IMR-90 (cell line): ENCODE measurements around the gene STK40. TPM values are rescaled to one million over a fixed set of nuclear protein-coding genes. Genes with fewer than 3 reads are reported as not detected.

Experiments
- ATAC-seq: fragments of 200-7000 bp; cut with Tn5 transposase; 2 replicates; pipeline ENCODE4 v1.9.1; 2020; ENCODE audit warnings: low read depth, mild to moderate bottlenecking, moderate library complexity
- BruUV-seq: library from RNA; stranded (reverse); fragments of 400-500 nt; replicated peaks from 2 replicates; lab custom pipeline; 2021; lab: Mats Ljungman, UMichigan
- CTCF ChIA-PET: fragments of 300-600 bp; formaldehyde crosslinking; extraction: SDS; loops from one replicate; lab custom pipeline; 2021; ENCODE audit warnings: antibody characterized with exemption; lab: Yijun Ruan, JAX
- POLR2A ChIA-PET: fragments of 300-600 bp; sonication (Branson Sonifier 250); formaldehyde crosslinking; loops from one replicate; lab custom pipeline; 2022; ENCODE audit warnings: antibody characterized with exemption; ENCODE audit not compliant: unreplicated experiment; lab: Charles Lee
- DNase-seq: peaks from one replicate; pipeline ENCODE4 v3.0.0; 2013
- H2AFZ ChIP-seq: replicated peaks from 2 replicates; pipeline ENCODE3; 2013; ENCODE audit warnings: low read length, mild to moderate bottlenecking; ENCODE audit not compliant: poor library complexity
- H2AK5ac ChIP-seq: 2 replicates; pipeline ENCODE4 v1.6.1; 2013; ENCODE audit warnings: low read depth, low read length, inconsistent platforms
- H2AK9ac ChIP-seq: replicated peaks from 2 replicates; pipeline ENCODE3; 2013; ENCODE audit warnings: mild to moderate bottlenecking, low read depth, low read length, moderate library complexity; ENCODE audit not compliant: poor library complexity
- H2BK120ac ChIP-seq: 2 replicates; pipeline ENCODE4 v1.6.1; 2013; ENCODE audit warnings: low read depth, low read length, inconsistent platforms
- H2BK15ac ChIP-seq: 3 replicates; pipeline ENCODE4 v1.6.1; 2013; ENCODE audit warnings: low read depth, low read length, inconsistent platforms
- H2BK20ac ChIP-seq: 2 replicates; pipeline ENCODE4 v1.6.1; 2013; ENCODE audit warnings: low read depth, mild to moderate bottlenecking, inconsistent platforms, low read length, moderate library complexity
- H2BK5ac ChIP-seq: 2 replicates; pipeline ENCODE4 v1.6.1; 2013; ENCODE audit warnings: mild to moderate bottlenecking, low read depth, low read length, inconsistent platforms; ENCODE audit not compliant: poor library complexity, severe bottlenecking
- H3K14ac ChIP-seq: replicated peaks from 2 replicates; pipeline ENCODE4 v1.6.1; 2013; ENCODE audit warnings: low read depth, low read length, inconsistent platforms
- H3K18ac ChIP-seq: 2 replicates; pipeline ENCODE4 v1.6.1; 2013; ENCODE audit warnings: low read depth, low read length, control low read depth
- H3K23ac ChIP-seq: 2 replicates; pipeline ENCODE4 v1.6.1; 2013; ENCODE audit warnings: low read depth, low read length, inconsistent platforms
- H3K27ac ChIP-seq: 2 replicates; pipeline ENCODE4 v1.5.1; 2013; ENCODE audit warnings: mild to moderate bottlenecking, control low read depth, low read length; ENCODE audit not compliant: insufficient read depth
- H3K27me3 ChIP-seq: 2 replicates; pipeline ENCODE4 v1.6.1; 2013; ENCODE audit warnings: low read length; ENCODE audit not compliant: control insufficient read depth, insufficient read depth
- H3K36me3 ChIP-seq: 2 replicates; pipeline ENCODE4 v1.6.1; 2013; ENCODE audit warnings: low read length, mixed read lengths; ENCODE audit not compliant: control insufficient read depth, insufficient read depth
- H3K4ac ChIP-seq: 2 replicates; pipeline ENCODE4 v1.6.1; 2013; ENCODE audit warnings: low read depth, low read length, inconsistent platforms
- H3K4me1 ChIP-seq: 2 replicates; pipeline ENCODE4 v1.6.1; 2013; ENCODE audit warnings: low read length, mixed read lengths; ENCODE audit not compliant: control insufficient read depth, insufficient read depth
- H3K4me2 ChIP-seq: 2 replicates; pipeline ENCODE4 v1.6.1; 2013; ENCODE audit warnings: low read depth, mild to moderate bottlenecking, control low read depth, low read length, moderate library complexity
- H3K4me3 ChIP-seq: 2 replicates; pipeline ENCODE4 v1.5.1; 2013; ENCODE audit warnings: low read depth, mild to moderate bottlenecking, control low read depth, low read length, moderate library complexity; ENCODE audit not compliant: insufficient read depth
- H3K56ac ChIP-seq: 2 replicates; pipeline ENCODE4 v1.6.1; 2013; ENCODE audit warnings: low read length, inconsistent platforms; ENCODE audit not compliant: insufficient read depth; ENCODE audit errors: extremely low read depth
- H3K79me1 ChIP-seq, 2 experiments: 2 replicates each; pipeline ENCODE4 v1.6.1; 2013; ENCODE audit warnings: low read length in 2 of 2, inconsistent platforms in 1 of 2, low read depth in 1 of 2
- H3K9ac ChIP-seq: 2 replicates; pipeline ENCODE4 v1.6.1; 2013; ENCODE audit warnings: low read depth, low read length, control low read depth
- H3K9me1 ChIP-seq: 2 replicates; pipeline ENCODE4 v1.6.1; 2013; ENCODE audit warnings: low read length, inconsistent platforms; ENCODE audit not compliant: insufficient read depth
- H3K9me3 ChIP-seq: 2 replicates; pipeline ENCODE4 v1.6.1; 2013; ENCODE audit warnings: low read length; ENCODE audit not compliant: control insufficient read depth, insufficient read depth
- H4K20me1 ChIP-seq: 2 replicates; pipeline ENCODE4 v1.6.1; 2013; ENCODE audit warnings: low read length, inconsistent platforms; ENCODE audit not compliant: insufficient read depth
- H4K5ac ChIP-seq: 2 replicates; pipeline ENCODE4 v1.6.1; 2013; ENCODE audit warnings: mild to moderate bottlenecking, low read depth, low read length, control low read depth
- H4K8ac ChIP-seq, 2 experiments: 2 replicates each; pipeline ENCODE4 v1.6.1; 2013; ENCODE audit warnings: low read depth in 2 of 2, low read length in 2 of 2, control low read depth in 1 of 2, inconsistent platforms in 1 of 2
- H4K91ac ChIP-seq: 2 replicates; pipeline ENCODE4 v1.6.1; 2013; ENCODE audit warnings: low read depth, low read length, inconsistent platforms; ENCODE audit not compliant: insufficient read depth
- CEBPB ChIP-seq: IDR thresholded peaks from 2 replicates; pipeline ENCODE4 v1.6.1; 2012; ENCODE audit warnings: low read depth, low read length, improper control_type of control experiment
- FOS ChIP-seq: fragments of 150-350 bp; IDR thresholded peaks from 2 replicates; pipeline ENCODE4 v1.6.1; 2016; ENCODE audit warnings: low read depth, low read length
- RAD21 ChIP-seq: IDR thresholded peaks from 2 replicates; pipeline ENCODE4 v1.6.1; 2012; ENCODE audit warnings: low read length, improper control_type of control experiment
- WGBS, 2 experiments: methylation state at CpG; one replicate each; pipeline versions ENCODE4 v1.1.5 to v1.1.7; 2013; ENCODE audit warnings: missing lambda C conversion rate in 2 of 2; ENCODE audit not compliant: insufficient read length in 1 of 2; ENCODE audit errors: extremely low coverage in 2 of 2; 5-methylcytosine and 5-hydroxymethylcytosine counted together
- dilution Hi-C: fragments of 300-500 bp; cut with HindIII; formaldehyde crosslinking; loops from one replicate; pipeline ENCODE4 v1.14.3; 2018; ENCODE audit warnings: low sequenced_read_pairs; ENCODE audit not compliant: unreplicated experiment
- in situ Hi-C: fragments of 300-500 bp; cut with MboI; formaldehyde crosslinking; loops from 3 replicates; pipeline ENCODE4 v1.14.3; 2019; ENCODE audit warnings: low sequenced_read_pairs, inconsistent platforms, mixed read lengths
- intact Hi-C: fragments of 100-400 bp; cut with micrococcal nuclease; formaldehyde crosslinking; loops from 2 replicates; pipeline ENCODE4 v1.10.0; 2022
- polyA plus RNA-seq, 3 experiments: library from polyadenylated mRNA; depleted of rRNA; stranded (reverse); fragments of >200 nt; gene quantifications; 2 replicates each; pipeline ENCODE4 v1.2.3, GENCODE V29; 2012; ENCODE audit warnings: low replicate concordance in 1 of 3
- total RNA-seq: library from RNA; depleted of rRNA; stranded (reverse); fragments of >200 nt; gene quantifications from 2 replicates; pipeline ENCODE4 v1.2.3, GENCODE V29; 2012

The STK40 gene
- total and polyA plus RNA-seq, 2 of the 4 experiments (the other 2 are of a cell fraction), result 16.0 to 29.9 TPM

DNA sequence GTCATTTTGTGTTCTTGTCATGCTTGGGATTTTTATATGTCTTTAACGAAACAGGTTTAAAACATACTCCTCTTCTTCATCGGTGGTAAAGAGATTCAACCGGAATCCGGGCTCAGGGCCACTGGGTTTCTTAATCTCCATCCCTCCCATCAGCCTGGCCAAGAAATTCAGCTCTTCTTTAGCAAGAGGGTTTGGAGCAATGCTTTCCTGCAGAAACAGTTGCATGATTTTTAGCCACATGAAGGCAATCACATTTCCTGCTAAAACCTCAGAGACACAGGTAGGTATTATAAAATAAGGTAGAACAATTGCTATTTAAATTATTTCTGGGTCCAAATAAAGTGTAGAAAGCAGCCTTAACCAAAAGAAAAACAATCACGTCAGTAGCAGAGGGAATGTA is 34.7 kb upstream of the STK40 start:
- Histone ChIP-seq H3K9me1 (no peaks in the 10 kb centered on the region), H3K27ac (no peak overlapping the region), H2BK120ac (no peak overlapping the region), H3K79me1 (no peaks in the 10 kb centered on the region), H3K18ac (no peak overlapping the region), H3K36me3 (peaks cover 3% of the 10 kb centered on the region; the same call in 1 of the 2 replicates), H3K9me3 (no peaks in the 10 kb centered on the region), H3K4me1 (peaks cover 5% of the 10 kb centered on the region), H2BK20ac (no peak overlapping the region), H3K27me3 (no peaks in the 10 kb centered on the region), H4K8ac (no peak overlapping the region), H3K56ac (no peak overlapping the region), H3K4me2 (no peak overlapping the region), H4K20me1 (no peaks in the 10 kb centered on the region), H4K5ac (no peak overlapping the region), H4K91ac (no peak overlapping the region), H3K23ac (no peak overlapping the region), H2BK15ac (no peak overlapping the region), H2AK5ac (no peak overlapping the region), H3K4me3 (no peak overlapping the region), H3K14ac (no peak overlapping the region), H2BK5ac (no peak overlapping the region), H2AK9ac (peak overlapping the region; percentile 17), H2AFZ (peak overlapping the region; percentile 90), H3K9ac (no peak overlapping the region), H3K4ac (no peak overlapping the region)
- intact Hi-C loops, result loop anchor here (1.0 to 5.0 kb wide), 6 partner anchors 33 to 271 kb away; partner anchors contain the start of genes SH3D21, STK40 and TRAPPC3
- POLR2A ChIA-PET, result no interaction called here
- BruUV-seq, result no TSS peak
- TF ChIP-seq RAD21 (no peak), CEBPB (no peak), FOS (no peak)
- WGBS, 2 experiments, result no CpG with 5 or more reads among the region's 5 CpGs
- dilution Hi-C loops, result no loop called here
- ATAC-seq (no peak), DNase-seq (no peak)
- in situ Hi-C loops, result loop anchor here (5.0 to 25.0 kb wide), 2 partner anchors 83 to 308 kb away; no protein-coding TSS in a partner anchor
- CTCF ChIA-PET, result interaction anchor here (0.6 to 1.7 kb wide), 6 partner anchors 17 to 120 kb away, joined by 3 to 8 read pairs (median 4); partner anchors contain the start of gene OSCP1
